Small intestine (tissue), 7 donors: ENCODE results near the gene CTTNBP2. TPM values are rescaled to one million over a fixed set of nuclear protein-coding genes. Genes with fewer than 3 reads are reported as not detected.

ENCODE experiments used
- DNase-seq, 2 donors: peaks; one replicate each; pipeline versions ENCODE4 v3.0.0 to v3.0.0-alpha.2; 2013
- FAIRE-seq: peaks from 2 replicates; lab custom pipeline; 2012; peaks lifted over from hg19 to GRCh38; lab: Jason Lieb, UNC
- H3K27ac ChIP-seq, 3 donors: one replicate each; pipeline ENCODE4 v1.5.1; 2013; ENCODE audit warnings: low read length in 2 of 3, mild to moderate bottlenecking in 2 of 3, control low read depth in 1 of 3, inconsistent platforms in 1 of 3, low read depth in 1 of 3, moderate library complexity in 1 of 3
- H3K27me3 ChIP-seq, 3 donors: one replicate each; pipeline ENCODE4 v1.6.1; 2013; ENCODE audit warnings: low read length in 3 of 3, inconsistent platforms in 1 of 3; ENCODE audit not compliant: control insufficient read depth in 3 of 3, insufficient read depth in 3 of 3
- H3K36me3 ChIP-seq, 3 donors: one replicate each; pipeline ENCODE4 v1.6.1; 2013; ENCODE audit warnings: low read length in 3 of 3, inconsistent platforms in 1 of 3, low read depth in 1 of 3, mild to moderate bottlenecking in 1 of 3, moderate library complexity in 1 of 3; ENCODE audit not compliant: control insufficient read depth in 3 of 3, insufficient read depth in 2 of 3
- H3K4me1 ChIP-seq, 3 donors: one replicate each; pipeline ENCODE4 v1.6.1; 2013; ENCODE audit warnings: low read length in 2 of 3, inconsistent platforms in 1 of 3, low read depth in 1 of 3, mild to moderate bottlenecking in 1 of 3, moderate library complexity in 1 of 3; ENCODE audit not compliant: control insufficient read depth in 3 of 3, insufficient read depth in 2 of 3
- H3K4me3 ChIP-seq, 3 donors: one replicate each; pipeline ENCODE4 v1.5.1; 2013; ENCODE audit warnings: low read length in 3 of 3, control low read depth in 1 of 3, inconsistent platforms in 1 of 3, low read depth in 1 of 3, mild to moderate bottlenecking in 1 of 3, moderate library complexity in 1 of 3
- H3K9me3 ChIP-seq, 2 donors: one replicate each; pipeline ENCODE4 v1.6.1; 2013; ENCODE audit warnings: low read depth in 1 of 2, low read length in 1 of 2; ENCODE audit not compliant: control insufficient read depth in 2 of 2, insufficient read depth in 1 of 2
- WGBS, 3 donors: extraction: QIAGEN DNeasy Blood & Tissue Kit; methylation state at CpG; one replicate each; pipeline ENCODE4 v1.1.7; 2013; 5-methylcytosine and 5-hydroxymethylcytosine counted together
- polyA plus RNA-seq, 4 donors: library from polyadenylated mRNA; stranded (reverse) in 3 of 4; unstranded in 1 of 4; fragments of 200-250 nt in 3 of 4; fragments of 120-200 nt in 1 of 4; gene quantifications; one replicate each; pipeline versions ENCODE4 v1.2.1 to v1.2.3, GENCODE V29; 2013
- donor health status: healthy with polysubstance abuse.
- donor health status: control.
- donor health status: control.
- donor health status: Bipolar disorder and iron deficiency.
- donor health status: healthy.

CTTNBP2 gene
- polyA plus RNA-seq, 4 donors, result 0.45 to 2.7 (median 2.2) TPM

DNA sequence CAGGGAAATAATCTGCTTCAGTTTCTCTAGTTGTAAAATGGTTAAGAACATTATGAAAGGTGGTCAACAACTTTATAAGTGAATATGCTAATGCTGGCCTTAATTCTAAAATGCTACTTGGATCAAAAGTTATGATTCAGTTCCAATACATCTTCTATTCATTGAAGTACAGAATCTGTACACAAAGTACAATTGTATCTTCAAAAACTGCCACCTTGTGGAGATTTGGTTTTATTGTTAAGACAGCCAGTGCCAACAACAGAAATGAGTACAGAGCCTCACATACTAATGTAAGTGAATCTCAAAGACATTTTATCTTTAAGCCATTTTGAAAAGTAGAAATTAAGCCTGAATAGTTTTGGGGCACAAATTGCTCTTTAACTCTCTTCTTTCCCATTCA, 199.4 kb downstream of the CTTNBP2 start:
- no peak overlapping the region for H3K4me3 ChIP-seq
- peak; percentile 57 for FAIRE-seq
- peaks cover 0 to 33% (median 2%) of the 10 kb centered on the region in 3 donors for H3K4me1 ChIP-seq
- peaks cover 0 to 3% of the 10 kb centered on the region in 2 donors for H3K9me3 ChIP-seq
- DNase-seq, result peak; percentile 58 to 68
- no peaks in the 10 kb centered on the region for H3K27me3 ChIP-seq
- peak overlapping the region in 2 of 3 donors; percentile 54 for H3K27ac ChIP-seq
- peaks cover 0 to 4% (median 0%) of the 10 kb centered on the region in 3 donors for H3K36me3 ChIP-seq

DNA sequence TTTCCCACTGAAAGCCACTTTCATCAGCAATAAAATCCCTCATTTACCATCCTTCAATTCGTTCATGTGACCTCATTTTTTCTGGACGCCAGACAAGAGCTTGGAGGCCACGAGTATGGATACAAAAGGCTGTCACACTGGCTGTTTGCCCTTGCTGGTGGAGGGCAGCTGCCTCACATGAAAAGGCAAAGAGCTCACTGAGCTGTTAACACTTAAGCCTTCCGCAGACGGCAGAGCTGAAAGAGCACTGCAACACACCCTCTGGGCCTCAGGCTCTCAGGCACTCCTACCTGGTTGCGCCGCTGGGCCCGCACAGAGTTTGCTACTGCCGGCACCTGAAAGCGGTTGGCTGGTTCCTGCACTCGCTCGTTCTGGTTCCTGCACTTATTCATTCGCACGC, 199.9 kb downstream of the CTTNBP2 start:
- Histone ChIP-seq H3K4me1 (peaks cover 0 to 33% (median 2%) of the 10 kb centered on the region in 3 donors), H3K36me3 (peaks cover 0 to 4% (median 0%) of the 10 kb centered on the region in 3 donors), H3K9me3 (peaks cover 0 to 3% of the 10 kb centered on the region in 2 donors), H3K27ac (peak overlapping the region; percentile 12 to 54 (median 54)), H3K27me3 (no peaks in the 10 kb centered on the region), H3K4me3 (no peak overlapping the region)
- FAIRE-seq (no peak), DNase-seq (peak; percentile 37 to 61)
- 37 to 62% (median 56%) methylated on average over 14 of the region's 14 CpGs for WGBS, 3 donors

- H3K27me3 ChIP-seq, result no peaks in the 10 kb centered on the region
- H3K27ac ChIP-seq, result peak overlapping the region in 1 of 3 donors; percentile 20
These were observed 200.8 kb downstream of the CTTNBP2 start for GRCh38 chr7:117672453-117672852.

DNA sequence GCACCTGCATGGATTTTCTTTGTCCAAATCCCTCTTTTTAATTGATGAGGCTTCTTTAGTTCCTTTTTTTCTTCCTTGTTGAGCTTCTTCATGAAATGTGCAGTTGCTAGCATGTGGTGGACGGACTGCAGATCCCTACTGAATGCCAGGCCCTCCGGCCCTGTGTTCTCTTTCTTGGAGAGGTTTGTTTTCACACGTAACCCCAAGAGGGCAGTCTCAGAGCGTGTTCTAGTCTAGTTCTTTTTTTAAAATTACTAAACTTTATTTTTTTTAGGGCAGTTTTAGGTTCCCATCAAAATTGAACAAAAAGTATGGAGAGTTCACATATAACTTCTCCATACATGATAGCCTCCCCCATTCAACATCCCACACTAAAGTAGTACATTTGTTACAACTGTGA, 203.4 kb downstream of the CTTNBP2 start:
- DNase-seq (no peak), FAIRE-seq (no peak)
- no peak overlapping the region for H3K4me3 ChIP-seq
- H3K27ac ChIP-seq, result no peak overlapping the region
- H3K36me3 ChIP-seq, result peaks cover 0 to 13% (median 3%) of the 10 kb centered on the region in 3 donors
- no peaks in the 10 kb centered on the region for H3K27me3 ChIP-seq
- WGBS, 3 donors, result 74 to 91% (median 85%) methylated on average over 4 of the region's 4 CpGs
- H3K9me3 ChIP-seq, result peaks cover 0 to 3% of the 10 kb centered on the region in 2 donors
- peaks cover 0 to 13% (median 0%) of the 10 kb centered on the region in 3 donors for H3K4me1 ChIP-seq

More at GRCh38 chr7:117672453-117672852, 200.8 kb downstream of the CTTNBP2 start:
- peaks cover 0 to 3% of the 10 kb centered on the region in 2 donors for H3K9me3 ChIP-seq
- WGBS, 3 donors, result 12 to 28% (median 14%) methylated on average over 1 of the region's 1 CpG
- H3K4me3 ChIP-seq, result no peak overlapping the region
- DNase-seq (peak in 1 of 2 donors; percentile 17), FAIRE-seq (no peak)
- H3K36me3 ChIP-seq, result peaks cover 0 to 6% (median 0%) of the 10 kb centered on the region in 3 donors
- H3K4me1 ChIP-seq, result peaks cover 0 to 33% (median 2%) of the 10 kb centered on the region in 3 donors

- DNase-seq, result no peak
- H3K36me3 ChIP-seq, result peaks cover 0 to 9% (median 5%) of the 10 kb centered on the region in 3 donors
- no peaks in the 10 kb centered on the region for H3K4me1 ChIP-seq
- WGBS, 3 donors, result 74 to 86% (median 77%) methylated on average over 2 of the region's 2 CpGs
- no peaks in the 10 kb centered on the region for H3K27me3 ChIP-seq
- no peaks in the 10 kb centered on the region for H3K9me3 ChIP-seq
- H3K27ac ChIP-seq, result no peak overlapping the region
- FAIRE-seq, result no peak
- H3K4me3 ChIP-seq, result no peak overlapping the region
These were observed 205.8 kb downstream of the CTTNBP2 start for GRCh38 chr7:117667456-117667855.

- Histone ChIP-seq H3K27ac (no peak overlapping the region), H3K9me3 (no peaks in the 10 kb centered on the region), H3K4me3 (no peak overlapping the region), H3K27me3 (no peaks in the 10 kb centered on the region), H3K36me3 (peaks cover 0 to 9% (median 7%) of the 10 kb centered on the region in 3 donors), H3K4me1 (peaks cover 0 to under 1% (median 0%) of the 10 kb centered on the region in 3 donors)
- FAIRE-seq (no peak), DNase-seq (no peak)
- 90 to 92% (median 90%) methylated on average over 6 of the region's 6 CpGs for WGBS, 3 donors
These were observed 206.6 kb downstream of the CTTNBP2 start for GRCh38 chr7:117666689-117667088.

DNA sequence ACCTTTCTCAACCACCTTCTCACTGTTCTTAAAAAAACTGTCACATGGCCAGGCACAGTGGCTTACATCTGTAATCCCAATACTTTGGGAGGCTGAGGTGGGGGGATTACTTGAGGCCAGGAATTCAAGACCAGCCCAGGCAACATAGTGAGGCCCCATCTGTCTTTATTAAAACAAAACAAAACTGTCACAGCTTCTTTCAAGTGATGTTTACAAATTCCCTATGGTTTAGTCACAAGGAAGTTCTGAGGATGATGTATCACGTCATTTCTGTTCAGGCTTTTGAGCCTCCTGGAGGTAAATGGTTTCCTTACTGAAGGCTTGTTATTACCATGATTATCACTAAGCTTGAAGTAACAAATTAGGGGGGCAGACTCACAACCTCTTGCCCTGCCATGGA, 207.2 kb downstream of the CTTNBP2 start:
- FAIRE-seq (no peak), DNase-seq (no peak)
- Histone ChIP-seq H3K4me1 (peaks cover 0 to 5% (median 0%) of the 10 kb centered on the region in 3 donors), H3K4me3 (no peak overlapping the region), H3K36me3 (peaks cover 0 to 9% (median 7%) of the 10 kb centered on the region in 3 donors), H3K27me3 (no peaks in the 10 kb centered on the region), H3K9me3 (no peaks in the 10 kb centered on the region), H3K27ac (no peak overlapping the region)
- 45 to 83% (median 74%) methylated on average over 1 of the region's 1 CpG for WGBS, 3 donors

GRCh38 chr7:117665368-117665767, 207.9 kb downstream of the CTTNBP2 start:
- Histone ChIP-seq H3K27me3 (no peaks in the 10 kb centered on the region), H3K36me3 (peaks cover 0 to 9% (median 7%) of the 10 kb centered on the region in 3 donors), H3K4me1 (peaks cover 0 to 8% (median 0%) of the 10 kb centered on the region in 3 donors), H3K9me3 (no peaks in the 10 kb centered on the region), H3K27ac (no peak overlapping the region), H3K4me3 (no peak overlapping the region)
- DNase-seq (no peak), FAIRE-seq (no peak)

DNA sequence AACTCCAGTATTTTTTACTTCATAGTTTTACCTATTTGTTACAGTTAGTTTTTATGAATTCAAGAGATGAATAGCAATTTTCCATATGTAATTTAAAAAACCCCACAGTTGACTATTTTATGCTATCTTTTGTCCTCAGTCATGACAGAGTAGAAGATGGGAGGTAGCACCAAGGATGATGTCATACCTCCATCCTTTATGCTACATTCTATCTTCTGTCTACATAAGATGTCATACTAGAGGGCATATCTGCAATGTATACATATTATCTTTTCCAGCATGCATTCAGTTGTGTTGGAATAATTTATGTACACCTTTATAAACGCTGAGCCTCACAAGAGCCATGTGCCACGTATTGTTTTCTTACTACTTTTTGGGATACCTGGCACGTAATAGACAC, 209.2 kb downstream of the CTTNBP2 start:
- H3K27ac ChIP-seq, result no peak overlapping the region
- no peaks in the 10 kb centered on the region for H3K27me3 ChIP-seq
- 84 to 93% (median 87%) methylated on average over 3 of the region's 3 CpGs for WGBS, 3 donors
- FAIRE-seq (no peak), DNase-seq (no peak)
- no peaks in the 10 kb centered on the region for H3K9me3 ChIP-seq
- peaks cover 0 to 9% (median 8%) of the 10 kb centered on the region in 3 donors for H3K36me3 ChIP-seq
- peaks cover 0 to 8% (median 0%) of the 10 kb centered on the region in 3 donors for H3K4me1 ChIP-seq
- H3K4me3 ChIP-seq, result no peak overlapping the region
